Measurements from ENCODE around the gene CDKN2B-AS1.

DNA sequence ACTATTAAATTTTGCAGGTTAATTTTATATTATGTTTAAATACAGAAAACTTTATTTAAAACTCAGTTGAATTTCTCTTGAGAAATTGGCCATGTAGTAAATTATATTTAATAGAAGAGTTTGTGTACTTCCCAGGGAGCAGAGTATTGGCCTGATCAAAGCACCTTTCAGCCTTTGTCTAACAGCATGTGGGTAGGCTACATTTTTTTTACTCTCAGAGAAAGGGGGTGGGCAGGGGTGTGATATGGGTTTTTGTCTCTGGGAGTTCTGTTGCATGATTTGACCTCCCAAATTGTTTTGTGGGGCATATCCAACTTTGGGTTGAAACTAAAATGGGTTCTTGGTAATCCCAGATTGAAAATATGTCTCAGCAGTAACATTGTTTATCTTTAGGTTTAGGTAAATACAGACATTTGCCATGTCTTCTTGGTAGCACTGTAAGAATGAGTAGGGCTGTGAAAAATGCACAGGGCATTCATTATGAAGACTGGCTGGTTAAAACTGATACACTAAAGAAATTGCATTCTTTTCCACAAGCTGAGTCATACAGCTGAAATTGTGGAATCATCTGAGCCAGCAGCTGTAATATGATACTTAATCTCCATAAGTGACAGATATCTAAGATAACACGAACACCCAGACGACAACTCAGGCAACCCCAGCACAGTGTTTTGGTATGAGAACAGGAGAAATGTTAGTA, 89.9 kb downstream of the CDKN2B-AS1 start:
- TF ChIP-seq, protein P1, sequence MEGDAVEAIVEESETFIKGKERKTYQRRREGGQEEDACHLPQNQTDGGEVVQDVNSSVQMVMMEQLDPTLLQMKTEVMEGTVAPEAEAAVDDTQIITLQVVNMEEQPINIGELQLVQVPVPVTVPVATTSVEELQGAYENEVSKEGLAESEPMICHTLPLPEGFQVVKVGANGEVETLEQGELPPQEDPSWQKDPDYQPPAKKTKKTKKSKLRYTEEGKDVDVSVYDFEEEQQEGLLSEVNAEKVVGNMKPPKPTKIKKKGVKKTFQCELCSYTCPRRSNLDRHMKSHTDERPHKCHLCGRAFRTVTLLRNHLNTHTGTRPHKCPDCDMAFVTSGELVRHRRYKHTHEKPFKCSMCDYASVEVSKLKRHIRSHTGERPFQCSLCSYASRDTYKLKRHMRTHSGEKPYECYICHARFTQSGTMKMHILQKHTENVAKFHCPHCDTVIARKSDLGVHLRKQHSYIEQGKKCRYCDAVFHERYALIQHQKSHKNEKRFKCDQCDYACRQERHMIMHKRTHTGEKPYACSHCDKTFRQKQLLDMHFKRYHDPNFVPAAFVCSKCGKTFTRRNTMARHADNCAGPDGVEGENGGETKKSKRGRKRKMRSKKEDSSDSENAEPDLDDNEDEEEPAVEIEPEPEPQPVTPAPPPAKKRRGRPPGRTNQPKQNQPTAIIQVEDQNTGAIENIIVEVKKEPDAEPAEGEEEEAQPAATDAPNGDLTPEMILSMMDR (IDR thresholded peaks at IDR 0.05), result no peak
- TF ChIP-seq ZFX (IDR thresholded peaks at IDR 0.05; ENCODE audit: borderline replicate concordance), result no peak
